ENCODE data around the gene PHYKPL. TPM values are rescaled to one million over a fixed set of nuclear protein-coding genes. Genes with fewer than 3 reads are reported as not detected.

Gene PHYKPL
- total and polyA plus RNA-seq, 2 of the 13 experiments (the other 11 are each of a cell fraction or from before 2014, with no cell fraction given) = 18.0 to 78.6 TPM

GRCh38 chr5:178279723-178280438 lies 47.3 kb upstream of the PHYKPL start (continued):
- TF ChIP-seq ZBTB34 (CRISPR knock-in tag; IDR thresholded peaks at IDR 0.05) (no peak), ZBTB33 (CRISPR knock-in tag; IDR thresholded peaks at IDR 0.05) (0 out of 2 replicates have a peak, but pooled peaks have one; percentile 28), ZNF652 (CRISPR knock-in tag; IDR thresholded peaks at IDR 0.05; ENCODE audit: borderline replicate concordance, low read depth) (no peak), SRY (CRISPR knock-in tag; IDR thresholded peaks at IDR 0.05) (no peak), YY1 (IDR thresholded peaks at IDR 0.05; ENCODE audit: insufficient read depth, insufficient replicate concordance, low read depth, low read length) (no peak), ZNF552 (CRISPR knock-in tag; IDR thresholded peaks at IDR 0.05; ENCODE audit: borderline replicate concordance) (no peak), SALL1 (CRISPR knock-in tag; IDR thresholded peaks at IDR 0.05) (no peak; the same call in 1 of the 2 replicates), MYPOP (CRISPR knock-in tag; IDR thresholded peaks at IDR 0.05) (peak; percentile 51; the same call in 1 of the 2 replicates), TFE3 (CRISPR knock-in tag; IDR thresholded peaks at IDR 0.05) (0 out of 2 replicates have a peak, but pooled peaks have one; percentile 33), PRDM10 (CRISPR knock-in tag; IDR thresholded peaks at IDR 0.05; ENCODE audit: low read depth) (no peak), SUZ12 (IDR thresholded peaks at IDR 0.05; ENCODE audit: low read depth, low read length) (no peak), MIER3 (CRISPR knock-in tag; IDR thresholded peaks at IDR 0.05; ENCODE audit: borderline replicate concordance) (0 out of 2 replicates have a peak, but pooled peaks have one; percentile 60), ZNF644 (CRISPR knock-in tag; IDR thresholded peaks at IDR 0.05; ENCODE audit: low read depth) (0 out of 2 replicates have a peak, but pooled peaks have one; percentile 19), NFKB2 (CRISPR knock-in tag; IDR thresholded peaks at IDR 0.05; ENCODE audit: borderline replicate concordance) (peak; percentile 39; the same call in 1 of the 2 replicates), RXRB (CRISPR knock-in tag; IDR thresholded peaks at IDR 0.05; ENCODE audit: borderline replicate concordance) (peak; percentile 57), FOXA3 (CRISPR knock-in tag; IDR thresholded peaks at IDR 0.05) (peak; percentile 53), KDM2A (CRISPR knock-in tag; IDR thresholded peaks at IDR 0.05; ENCODE audit: borderline replicate concordance, low read depth) (peak; percentile 85), GTF2F1 (IDR thresholded peaks at IDR 0.05; ENCODE audit: low read length) (no peak), NR2F6 (IDR thresholded peaks at IDR 0.05) (no peak), NR2F6 (CRISPR knock-in tag; IDR thresholded peaks at IDR 0.05) (peak; percentile 16; the same call in 1 of the 2 replicates)
